Endothelial cell of umbilical vein (primary cell): ENCODE results near the gene PLEKHA4. TPM values are rescaled to one million over a fixed set of nuclear protein-coding genes. Genes with fewer than 3 reads are reported as not detected.

Source experiments
- BruUV-seq: library from RNA; stranded (reverse); fragments of 400-500 nt; replicated peaks from 2 replicates; lab custom pipeline; 2021; lab: Mats Ljungman, UMichigan
- CTCF ChIA-PET: fragments of 300-600, 350-600 bp; sonication (Branson Sonifier 250); formaldehyde crosslinking; loops from one replicate; lab custom pipeline; 2021; ENCODE audit warnings: antibody characterized with exemption, inconsistent platforms; lab: Charles Lee
- POLR2A ChIA-PET: fragments of 300-600, 350-600 bp; sonication (Branson Sonifier 250); formaldehyde crosslinking; loops from one replicate; lab custom pipeline; 2021; ENCODE audit warnings: antibody characterized with exemption, inconsistent platforms; lab: Charles Lee
- DNase-seq: peaks from one replicate; pipeline ENCODE4 v3.0.0-alpha.2; 2011; ENCODE audit warnings: low read depth, low spot score
- FAIRE-seq: peaks from 2 replicates; lab custom pipeline; 2011; peaks lifted over from hg19 to GRCh38; lab: Jason Lieb, UNC
- H2AFZ ChIP-seq: 2 replicates; pipeline ENCODE4 v1.6.0; 2012; ENCODE audit warnings: low read depth, low read length, control low read depth, inconsistent platforms
- H3K27ac ChIP-seq: 2 replicates; pipeline ENCODE4 v1.5.1; 2011; ENCODE audit warnings: low read depth, mild to moderate bottlenecking, control low read depth, low read length, moderate library complexity; ENCODE audit not compliant: insufficient read depth
- H3K27me3 ChIP-seq, 2 experiments: 2 replicates each; pipeline versions ENCODE4 v1.6.0 to v1.6.1; 2011; ENCODE audit warnings: low read length in 2 of 2, mixed read lengths in 1 of 2; ENCODE audit not compliant: control insufficient read depth in 2 of 2, insufficient read depth in 2 of 2
- H3K36me3 ChIP-seq, 2 experiments: 2 replicates in 1 of 2; 3 replicates in 1 of 2; pipeline ENCODE4 v1.5.1; 2011; ENCODE audit warnings: low read length in 2 of 2, mild to moderate bottlenecking in 1 of 2, moderate library complexity in 1 of 2; ENCODE audit not compliant: control insufficient read depth in 2 of 2, insufficient read depth in 2 of 2; ENCODE audit errors: extremely low read depth in 1 of 2
- H3K4me1 ChIP-seq: 3 replicates; pipeline ENCODE4 v1.5.1; 2011; ENCODE audit warnings: mild to moderate bottlenecking, low read length; ENCODE audit not compliant: control insufficient read depth, insufficient read depth; ENCODE audit errors: extremely low read depth
- H3K4me2 ChIP-seq: 2 replicates; pipeline ENCODE4 v1.6.1; 2011; ENCODE audit warnings: low read length, control low read depth, mixed read lengths; ENCODE audit not compliant: insufficient read depth
- H3K4me3 ChIP-seq, 3 experiments: fragments of 200-600 bp in 1 of 3; sonication (generic), shearing (Covaris generic) in 1 of 3; replicated peaks in 1 of 3; 2 replicates each; pipeline ENCODE4 v1.5.1; 2011 to 2016; ENCODE audit warnings: control low read depth in 3 of 3, low read length in 3 of 3, mild to moderate bottlenecking in 2 of 3, inconsistent platforms in 1 of 3, low read depth in 1 of 3, moderate library complexity in 1 of 3; ENCODE audit not compliant: insufficient read depth in 1 of 3
- H3K79me2 ChIP-seq: 2 replicates; pipeline ENCODE4 v1.6.0; 2012; ENCODE audit warnings: low read length, inconsistent platforms; ENCODE audit not compliant: control insufficient read depth, insufficient read depth
- H3K9ac ChIP-seq: replicated peaks from 2 replicates; pipeline ENCODE3; 2011; ENCODE audit warnings: low read length, control low read depth; ENCODE audit not compliant: insufficient read depth; ENCODE audit errors: extremely low read depth
- H3K9me1 ChIP-seq: replicated peaks from 3 replicates; pipeline ENCODE4 v1.6.0; 2011; ENCODE audit warnings: mild to moderate bottlenecking, low read length; ENCODE audit not compliant: control insufficient read depth, insufficient read depth; ENCODE audit errors: extremely low read depth
- H3K9me3 ChIP-seq: replicated peaks from 2 replicates; pipeline ENCODE4 v1.5.1; 2012; ENCODE audit warnings: low read length, inconsistent platforms; ENCODE audit not compliant: control insufficient read depth, insufficient read depth
- H4K20me1 ChIP-seq: replicated peaks from 2 replicates; pipeline ENCODE3; 2011; ENCODE audit warnings: mild to moderate bottlenecking, low read length; ENCODE audit not compliant: control insufficient read depth, insufficient read depth; ENCODE audit errors: extremely low read depth
- EZH2 ChIP-seq: IDR thresholded peaks from 2 replicates; pipeline ENCODE4 v1.6.1; 2012; ENCODE audit warnings: borderline replicate concordance, low read depth, mild to moderate bottlenecking, moderate library complexity, low read length, inconsistent platforms; ENCODE audit not compliant: severe bottlenecking
- FOS ChIP-seq: IDR thresholded peaks from 2 replicates; pipeline ENCODE4 v1.6.1; 2011; ENCODE audit warnings: mild to moderate bottlenecking, low read length, moderate library complexity, borderline replicate concordance; ENCODE audit not compliant: insufficient read depth
- GATA2 ChIP-seq: IDR thresholded peaks from 2 replicates; pipeline ENCODE4 v1.7.0; 2011; ENCODE audit warnings: low read depth, mild to moderate bottlenecking, moderate library complexity, mixed read lengths, low read length; ENCODE audit not compliant: insufficient read length, insufficient read depth
- JUN ChIP-seq: IDR thresholded peaks from 2 replicates; pipeline ENCODE4 v1.6.1; 2011; ENCODE audit warnings: borderline replicate concordance, low read depth; ENCODE audit not compliant: insufficient read length, insufficient read depth
- MYC ChIP-seq: IDR thresholded peaks from one replicate; pipeline ENCODE4 v1.6.1; 2011; ENCODE audit warnings: mild to moderate bottlenecking, low read depth, low read length
- POLR2A ChIP-seq: IDR thresholded peaks from 2 replicates; pipeline ENCODE4 v1.6.1; 2012; ENCODE audit warnings: low read depth, mild to moderate bottlenecking, control low read depth, low read length
- POLR2AphosphoS5 ChIP-seq: IDR thresholded peaks from 2 replicates; pipeline ENCODE4 v1.6.1; 2012; ENCODE audit warnings: low read depth, mild to moderate bottlenecking, control low read depth, low read length, moderate library complexity; ENCODE audit not compliant: insufficient read depth
- dilution Hi-C: fragments of 300-500 bp; cut with MboI; formaldehyde crosslinking; loops from one replicate; pipeline ENCODE4 v1.15.0; 2019; ENCODE audit warnings: low sequenced_read_pairs; ENCODE audit not compliant: extremely low pct_ligation_motif_present
- intact Hi-C: fragments of 100-400 bp; cut with micrococcal nuclease; formaldehyde crosslinking; loops from one replicate; pipeline ENCODE4 v1.10.0; 2022
- polyA plus RNA-seq, 4 experiments: library from polyadenylated mRNA; depleted of rRNA in 3 of 4; stranded (reverse) in 3 of 4; unstranded in 1 of 4; fragments of >200 nt; gene quantifications; 2 replicates each; pipeline versions ENCODE4 v1.2.1 to v1.2.3, GENCODE V29; 2011 to 2012; ENCODE audit warnings: missing spikeins in 1 of 4
- total RNA-seq: library from RNA; stranded (reverse); gene quantifications from 2 replicates; pipeline ENCODE4 v1.2.3, GENCODE V29; 2021
- TF ChIP-seq, protein P1 (sequence below), 2 donors: IDR thresholded peaks; 1 replicate in 1 of 2; 2 replicates in 1 of 2; pipeline ENCODE4 v1.5.1; 2011; ENCODE audit warnings: low read length in 2 of 2, mild to moderate bottlenecking in 2 of 2, moderate library complexity in 2 of 2, control low read depth in 1 of 2, inconsistent platforms in 1 of 2, low read depth in 1 of 2; ENCODE audit not compliant: insufficient read depth in 1 of 2; ENCODE audit errors: extremely low read depth in 1 of 2
- TF ChIP-seq, protein P2 (sequence below): IDR thresholded peaks from 2 replicates; pipeline ENCODE4 v1.6.1; 2011; ENCODE audit not compliant: insufficient read depth, insufficient read length

Gene PLEKHA4
- total and polyA plus RNA-seq, 2 donors (not counting 3 experiments of a cell fraction or from before 2014, with no cell fraction given): 4.5 to 10.1 TPM

DNA sequence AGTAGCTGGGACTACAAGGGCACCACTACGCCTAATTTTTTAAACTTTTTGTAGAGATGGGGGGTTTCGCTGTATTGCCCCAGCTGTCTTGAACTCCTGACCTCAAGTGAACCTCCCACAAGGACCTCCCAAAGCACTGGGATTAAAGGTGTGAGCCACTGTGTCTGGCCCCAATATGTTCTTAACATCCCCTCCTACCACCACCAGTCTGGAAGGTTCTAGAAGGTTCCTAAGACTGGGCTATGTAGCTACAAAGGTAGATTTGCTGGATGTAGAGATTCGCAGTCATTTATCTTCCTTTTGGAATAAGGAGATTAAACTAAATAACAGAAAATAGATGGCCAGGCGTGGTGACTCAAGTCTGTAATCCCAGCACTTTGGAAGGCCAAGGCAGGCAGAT lies 37.5 kb downstream of the PLEKHA4 start:
- dilution Hi-C loops (no loop called here), intact Hi-C loops (no loop called here)
- no TSS peak for BruUV-seq
- Histone ChIP-seq H3K9ac (no peak overlapping the region), H3K36me3 (peaks cover 0 to 4% of the 10 kb centered on the region in 2 experiments), H3K4me1 (no peaks in the 10 kb centered on the region), H2AFZ (no peak overlapping the region), H3K4me2 (no peak overlapping the region), H3K9me3 (no peaks in the 10 kb centered on the region), H3K27me3 (no peaks in the 10 kb centered on the region), H3K4me3 (no peak overlapping the region), H3K79me2 (no peaks in the 10 kb centered on the region), H4K20me1 (no peaks in the 10 kb centered on the region), H3K9me1 (no peaks in the 10 kb centered on the region), H3K27ac (no peak overlapping the region)
- DNase-seq (no peak), FAIRE-seq (no peak)
- TF ChIP-seq POLR2A: no peak
- no peak for TF ChIP-seq GATA2
- no peak for TF ChIP-seq FOS
- no peak for TF ChIP-seq POLR2AphosphoS5
- TF ChIP-seq, protein P1, sequence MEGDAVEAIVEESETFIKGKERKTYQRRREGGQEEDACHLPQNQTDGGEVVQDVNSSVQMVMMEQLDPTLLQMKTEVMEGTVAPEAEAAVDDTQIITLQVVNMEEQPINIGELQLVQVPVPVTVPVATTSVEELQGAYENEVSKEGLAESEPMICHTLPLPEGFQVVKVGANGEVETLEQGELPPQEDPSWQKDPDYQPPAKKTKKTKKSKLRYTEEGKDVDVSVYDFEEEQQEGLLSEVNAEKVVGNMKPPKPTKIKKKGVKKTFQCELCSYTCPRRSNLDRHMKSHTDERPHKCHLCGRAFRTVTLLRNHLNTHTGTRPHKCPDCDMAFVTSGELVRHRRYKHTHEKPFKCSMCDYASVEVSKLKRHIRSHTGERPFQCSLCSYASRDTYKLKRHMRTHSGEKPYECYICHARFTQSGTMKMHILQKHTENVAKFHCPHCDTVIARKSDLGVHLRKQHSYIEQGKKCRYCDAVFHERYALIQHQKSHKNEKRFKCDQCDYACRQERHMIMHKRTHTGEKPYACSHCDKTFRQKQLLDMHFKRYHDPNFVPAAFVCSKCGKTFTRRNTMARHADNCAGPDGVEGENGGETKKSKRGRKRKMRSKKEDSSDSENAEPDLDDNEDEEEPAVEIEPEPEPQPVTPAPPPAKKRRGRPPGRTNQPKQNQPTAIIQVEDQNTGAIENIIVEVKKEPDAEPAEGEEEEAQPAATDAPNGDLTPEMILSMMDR (IDR thresholded peaks at IDR 0.05; ENCODE audit: extremely low read depth in 1 of 2, insufficient read depth in 1 of 2, low read depth in 1 of 2, low read length in 2 of 2): no peak
- TF ChIP-seq, protein P2, sequence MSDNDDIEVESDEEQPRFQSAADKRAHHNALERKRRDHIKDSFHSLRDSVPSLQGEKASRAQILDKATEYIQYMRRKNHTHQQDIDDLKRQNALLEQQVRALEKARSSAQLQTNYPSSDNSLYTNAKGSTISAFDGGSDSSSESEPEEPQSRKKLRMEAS: no peak
- TF ChIP-seq MYC: no peak
- no peak for TF ChIP-seq EZH2
- TF ChIP-seq JUN: no peak
- POLR2A ChIA-PET: no interaction called here
- CTCF ChIA-PET: interaction anchor here (1.2 to 3.4 kb wide), 4 partner anchors 12 to 140 kb away, joined by 4 to 19 read pairs (median 7); no protein-coding TSS in a partner anchor
